HG02981 (cell line): ENCODE measurements around the gene MLF2.

Experiments
- ATAC-seq: cut with Tn5 transposase; IDR thresholded peaks from one replicate; pipeline ENCODE4 v1.9.1; 2021; ENCODE audit warnings: mild to moderate bottlenecking, moderate library complexity; ENCODE audit not compliant: unreplicated experiment

The MLF2 gene, protein sequence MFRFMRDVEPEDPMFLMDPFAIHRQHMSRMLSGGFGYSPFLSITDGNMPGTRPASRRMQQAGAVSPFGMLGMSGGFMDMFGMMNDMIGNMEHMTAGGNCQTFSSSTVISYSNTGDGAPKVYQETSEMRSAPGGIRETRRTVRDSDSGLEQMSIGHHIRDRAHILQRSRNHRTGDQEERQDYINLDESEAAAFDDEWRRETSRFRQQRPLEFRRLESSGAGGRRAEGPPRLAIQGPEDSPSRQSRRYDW

GRCh38 chr12:6752921-6753771, at the start of gene MLF2:
Gene MLF2, minus strand, starts transcription at chr12:6753141. Its CDS starts 807 bp downstream, at chr12:6752334.
- peak; percentile 89 for ATAC-seq

DNA sequence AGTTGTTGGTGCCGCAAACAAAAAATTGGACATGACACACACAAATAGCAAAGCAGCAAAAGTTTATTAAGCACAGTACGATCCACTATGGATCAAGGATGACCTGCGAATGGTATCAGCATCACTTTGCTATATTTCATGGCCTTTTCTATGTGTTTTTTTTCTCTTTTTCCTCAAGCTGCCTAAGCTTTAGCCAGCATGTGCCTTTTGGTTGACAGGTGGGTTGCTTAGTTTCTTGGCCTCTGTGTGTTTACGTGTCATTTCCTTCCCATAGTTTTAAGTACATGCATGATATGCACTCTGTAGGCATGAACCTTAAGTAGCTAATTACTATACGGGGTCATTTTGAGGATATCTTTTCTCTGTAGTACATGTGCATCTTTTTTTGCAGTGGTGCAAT, 46.2 kb upstream of the MLF2 start:
- ATAC-seq = no peak

- ATAC-seq = no peak
These were observed 43.6 kb upstream of the MLF2 start for GRCh38 chr12:6796576-6796975.

GRCh38 chr12:6795088-6795487, 42.1 kb upstream of the MLF2 start:
- no peak for ATAC-seq

GRCh38 chr12:6792522-6793201, 39.7 kb upstream of the MLF2 start:
- no peak for ATAC-seq

- no peak for ATAC-seq
These were observed 39.1 kb upstream of the MLF2 start for GRCh38 chr12:6791931-6792520.

DNA sequence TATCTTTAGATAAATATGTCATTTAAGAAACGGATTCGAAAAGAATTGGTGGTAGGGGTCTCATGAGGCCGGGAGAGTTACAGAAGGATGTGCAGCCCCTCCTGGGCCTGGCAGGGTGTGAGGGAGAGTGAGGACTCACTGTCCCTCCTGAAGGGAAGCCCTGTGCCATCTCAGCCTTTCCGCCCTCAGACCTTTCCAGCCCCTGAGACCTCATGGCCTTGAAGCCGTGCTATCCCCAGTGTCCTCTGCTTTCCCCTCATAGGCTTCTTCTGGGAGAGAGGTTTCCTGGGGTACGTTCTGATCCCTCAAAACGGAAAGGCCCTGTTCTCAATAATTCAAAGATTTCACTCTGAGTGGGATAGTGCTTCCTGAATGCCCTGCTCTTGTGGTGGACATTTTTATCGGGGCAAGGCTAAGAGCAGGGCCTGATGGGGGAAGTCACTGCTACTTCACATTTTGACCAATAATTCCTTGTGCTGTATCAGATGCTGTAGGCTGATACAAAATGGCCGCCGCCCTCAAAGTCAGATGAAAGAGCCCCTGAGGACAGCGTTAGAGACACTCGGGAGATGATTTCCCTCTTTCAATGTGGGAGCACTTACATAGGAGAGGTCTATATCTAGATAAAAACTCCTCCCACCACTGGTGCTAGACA, 37.7 kb upstream of the MLF2 start:
- ATAC-seq = no peak

DNA sequence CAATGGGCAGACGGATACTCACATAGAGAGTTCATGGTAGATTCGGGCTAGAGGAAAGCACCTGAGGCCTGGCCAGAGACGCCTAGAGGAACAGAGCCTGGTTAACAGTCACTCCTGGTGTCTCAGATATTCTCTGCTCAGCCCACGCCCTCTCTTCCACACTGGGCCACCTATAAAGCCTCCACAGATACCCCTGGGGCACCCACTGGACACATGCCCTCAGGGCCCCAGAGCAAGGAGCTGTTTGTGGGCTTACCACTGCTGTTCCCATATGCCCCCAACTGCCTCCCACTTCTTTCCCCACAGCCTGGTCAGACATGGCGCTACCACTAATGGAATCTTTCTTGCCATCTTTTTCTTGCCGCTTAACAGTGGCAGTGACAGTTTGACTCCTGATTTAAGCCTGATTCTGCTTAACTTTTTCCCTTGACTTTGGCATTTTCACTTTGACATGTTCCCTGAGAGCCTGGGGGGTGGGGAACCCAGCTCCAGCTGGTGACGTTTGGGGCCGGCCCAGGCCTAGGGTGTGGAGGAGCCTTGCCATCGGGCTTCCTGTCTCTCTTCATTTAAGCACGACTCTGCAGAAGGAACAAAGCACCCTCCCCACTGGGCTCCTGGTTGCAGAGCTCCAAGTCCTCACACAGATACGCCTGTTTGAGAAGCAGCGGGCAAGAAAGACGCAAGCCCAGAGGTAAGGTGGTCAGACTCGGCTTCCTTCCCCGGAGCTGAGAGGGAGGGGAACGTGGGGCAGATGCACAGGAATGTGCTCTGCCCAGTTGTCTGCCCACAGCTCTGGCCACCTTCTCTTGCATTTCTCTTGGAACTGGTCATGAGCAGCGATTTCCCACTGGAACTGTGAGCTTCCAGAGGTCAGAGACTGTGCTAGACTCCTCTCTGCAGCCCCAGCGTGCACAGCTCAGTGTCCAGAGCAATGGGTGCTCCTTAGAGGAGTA, 36.3 kb upstream of the MLF2 start, which contains the start of gene CD4:
TSS of gene CD4 (plus strand) at position 557 of the 953 bp plus-strand sequence. CDS start 10,611 bp downstream, outside the sequence.
- ATAC-seq = no peak

- ATAC-seq = no peak
These were observed 34.4 kb upstream of the MLF2 start for GRCh38 chr12:6787309-6787708.

DNA sequence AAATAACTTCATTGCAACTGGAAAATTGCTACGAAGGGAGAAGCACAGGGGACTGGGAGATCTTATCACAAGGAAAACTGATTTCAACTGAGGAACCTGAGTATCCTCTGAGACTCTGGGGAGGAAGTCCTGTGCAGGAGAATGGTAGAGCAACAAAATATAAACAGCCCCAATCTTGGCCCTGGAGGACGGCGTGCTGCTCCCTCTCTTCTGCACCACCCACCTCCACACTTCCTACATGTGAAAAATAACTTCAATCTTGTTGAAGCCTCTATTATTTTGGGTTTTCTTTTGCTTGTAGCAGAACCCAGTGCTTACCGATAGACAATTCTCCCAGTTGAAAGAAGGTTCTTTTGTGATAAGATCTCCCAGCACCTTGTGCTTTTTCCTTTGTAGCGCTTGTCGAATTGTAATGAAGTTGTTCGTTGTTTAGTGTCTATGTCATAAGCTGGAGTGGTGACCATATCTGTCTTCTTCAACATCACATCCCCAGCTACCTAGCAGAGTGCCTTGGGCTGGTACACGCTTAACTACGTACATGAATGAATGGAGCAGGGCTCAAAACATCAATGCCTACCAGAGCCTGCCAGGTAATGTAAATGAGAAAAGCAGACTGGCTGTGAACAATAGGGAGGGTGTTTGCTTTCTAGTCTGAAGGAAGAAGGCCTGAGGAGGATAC, 33.6 kb upstream of the MLF2 start:
- no peak for ATAC-seq

DNA sequence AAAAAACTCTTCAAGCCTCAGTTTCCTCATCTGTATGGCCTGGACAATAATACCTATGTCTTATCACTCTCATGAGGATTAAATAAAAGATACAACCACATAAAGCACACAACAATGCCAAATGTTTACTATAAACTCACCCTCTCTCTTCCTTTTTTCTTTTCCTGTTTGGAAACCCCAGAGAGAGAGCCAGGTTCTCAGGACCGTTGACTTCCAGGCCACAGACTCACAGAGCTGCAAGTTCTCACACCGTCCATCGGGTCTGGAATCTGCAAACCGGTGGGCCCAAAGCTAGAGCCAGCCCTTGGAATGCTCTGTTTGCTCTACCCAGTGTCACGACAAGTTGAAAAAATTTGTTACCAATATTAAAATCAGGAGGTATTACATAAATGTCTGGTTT, 31.8 kb upstream of the MLF2 start:
- ATAC-seq = no peak

DNA sequence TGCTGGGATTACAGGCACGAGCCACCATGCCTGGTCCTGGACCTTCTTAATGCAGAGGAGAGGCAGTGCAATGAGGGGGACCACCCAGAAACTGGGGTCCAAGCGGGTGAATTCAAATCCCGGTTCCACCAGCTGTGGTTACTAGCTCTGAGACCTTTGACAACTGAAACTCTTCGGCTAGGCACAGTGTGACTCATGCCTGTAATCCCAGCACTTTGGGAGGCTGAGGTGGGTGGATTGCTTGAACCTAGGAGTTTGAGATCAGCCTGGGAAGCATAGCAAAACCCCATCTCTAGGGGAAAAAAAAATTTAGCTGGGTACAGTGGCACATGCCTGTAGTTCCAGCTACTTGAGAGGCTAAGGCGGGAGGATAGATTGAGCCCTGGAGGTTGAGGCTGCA, 31.4 kb upstream of the MLF2 start:
- ATAC-seq = no peak

DNA sequence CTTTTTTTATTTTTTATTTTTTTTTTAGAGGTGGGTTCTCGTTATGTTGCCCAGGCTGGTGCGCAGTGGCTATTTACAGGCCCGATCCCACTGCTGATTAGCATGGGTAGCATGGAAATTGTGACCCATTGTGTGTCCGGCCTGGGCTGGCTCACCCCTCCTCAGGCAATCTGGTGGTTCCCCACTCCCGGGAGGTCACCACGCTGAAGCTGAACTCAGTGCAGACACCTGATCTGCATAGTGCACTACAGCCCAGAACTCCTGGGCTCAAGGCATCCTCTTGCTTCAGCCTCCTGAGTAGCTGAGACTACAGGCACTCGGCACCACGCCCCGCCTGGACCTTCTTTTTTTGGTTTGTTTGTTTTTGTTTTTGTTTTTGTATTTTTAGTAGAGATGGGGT, 30.9 kb upstream of the MLF2 start:
- no peak for ATAC-seq

DNA sequence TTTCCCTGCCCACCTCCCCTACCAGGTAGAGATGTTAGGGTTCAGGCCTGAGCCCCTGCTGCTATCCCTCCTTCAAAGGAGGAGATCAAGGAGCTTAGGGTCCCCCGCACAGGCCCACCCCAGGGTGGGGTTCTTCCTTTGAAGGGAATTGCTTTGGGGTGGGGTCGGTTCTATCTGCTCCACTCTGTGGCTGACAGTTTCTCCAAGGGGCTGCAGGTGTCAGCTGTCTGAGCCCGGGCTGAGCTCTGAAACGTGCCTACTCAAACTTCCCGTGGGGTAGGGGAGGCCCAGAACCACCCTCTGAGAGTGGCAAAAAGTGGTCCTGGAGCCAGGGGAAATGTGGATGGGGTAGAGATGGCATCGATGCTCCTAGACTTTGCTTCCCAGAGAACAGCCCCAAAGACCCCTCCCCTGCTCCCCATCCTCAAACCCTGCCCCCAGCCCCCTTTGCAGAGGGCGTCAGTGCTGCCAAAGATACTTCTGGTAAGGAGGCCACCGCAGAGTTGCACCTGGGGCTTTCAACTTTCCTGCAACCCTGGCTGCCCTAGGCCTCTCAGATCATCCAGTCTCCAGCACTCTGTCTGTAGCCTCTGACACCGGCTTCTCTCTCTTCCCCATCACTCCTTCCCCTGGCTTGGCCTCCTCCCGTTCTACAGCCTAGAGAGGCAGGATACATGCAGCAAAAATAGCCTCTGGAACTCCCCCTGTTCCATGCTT, 30.1 kb upstream of the MLF2 start:
- ATAC-seq = no peak

- no peak for ATAC-seq
These were observed 29.2 kb upstream of the MLF2 start for GRCh38 chr12:6782119-6782518.

- ATAC-seq = no peak
These were observed 27.6 kb upstream of the MLF2 start for GRCh38 chr12:6780573-6780972.

GRCh38 chr12:6779708-6780432, 26.9 kb upstream of the MLF2 start:
- ATAC-seq = no peak
